CD4-positive, alpha-beta T cell treated with Interleukin-4 for 4 hours (primary cell): ENCODE results near the gene EEA1.

Experiments used
- DNase-seq: peaks from one replicate; pipeline ENCODE4 v3.0.0-alpha.2; 2020

The EEA1 gene

GRCh38 chr12:92877904-92878303, 51.2 kb downstream of the EEA1 start:
- no peak for DNase-seq

- no peak for DNase-seq
These were observed 52.6 kb downstream of the EEA1 start for GRCh38 chr12:92876496-92876895.

- no peak for DNase-seq
These were observed 58.0 kb downstream of the EEA1 start for GRCh38 chr12:92871116-92871515.

- DNase-seq: no peak
These were observed 62.7 kb downstream of the EEA1 start for GRCh38 chr12:92866418-92866817.

GRCh38 chr12:92863251-92863650, 65.8 kb downstream of the EEA1 start:
- no peak for DNase-seq

GRCh38 chr12:92861381-92861780, 67.7 kb downstream of the EEA1 start:
- DNase-seq: no peak

- DNase-seq: no peak
These were observed 68.6 kb downstream of the EEA1 start for GRCh38 chr12:92860521-92860920.

GRCh38 chr12:92859650-92860386, 69.3 kb downstream of the EEA1 start:
- DNase-seq: no peak

GRCh38 chr12:92857818-92858217, 71.3 kb downstream of the EEA1 start:
- DNase-seq: no peak

GRCh38 chr12:92854344-92854743, 74.8 kb downstream of the EEA1 start:
- DNase-seq: no peak

- DNase-seq: no peak
These were observed 80.4 kb downstream of the EEA1 start for GRCh38 chr12:92848740-92849139.

- DNase-seq: no peak
These were observed 81.7 kb downstream of the EEA1 start for GRCh38 chr12:92847368-92847767.

- no peak for DNase-seq
These were observed 83.8 kb downstream of the EEA1 start for GRCh38 chr12:92845329-92845728.

- DNase-seq: no peak
These were observed 84.8 kb downstream of the EEA1 start for GRCh38 chr12:92844151-92844763.

- DNase-seq: no peak
These were observed 99.3 kb downstream of the EEA1 start for GRCh38 chr12:92829686-92830282.

- DNase-seq: no peak
These were observed 100.5 kb downstream of the EEA1 start for GRCh38 chr12:92828565-92828964.

- peak; percentile 33 for DNase-seq
These were observed 101.2 kb downstream of the EEA1 start for GRCh38 chr12:92827836-92828431.

- DNase-seq: no peak
These were observed 108.0 kb downstream of the EEA1 start for GRCh38 chr12:92821142-92821541.

- DNase-seq: no peak
These were observed 114.5 kb downstream of the EEA1 start for GRCh38 chr12:92814584-92814983.

GRCh38 chr12:92810370-92810769, 118.7 kb downstream of the EEA1 start:
- no peak for DNase-seq

- DNase-seq: no peak
These were observed 125.2 kb downstream of the EEA1 start for GRCh38 chr12:92803903-92804302.

GRCh38 chr12:92802906-92803305, 126.2 kb downstream of the EEA1 start:
- no peak for DNase-seq

- DNase-seq: no peak
These were observed 132.4 kb downstream of the EEA1 start for GRCh38 chr12:92796650-92797049.

- DNase-seq: no peak
These were observed 134.3 kb downstream of the EEA1 start for GRCh38 chr12:92794814-92795213.
